Calu3 (cell line): ENCODE measurements around the gene KDM2A. TPM values are rescaled to one million over a fixed set of nuclear protein-coding genes. Genes with fewer than 3 reads are reported as not detected.

Experiments used
- BruUV-seq: library from RNA; stranded (reverse); fragments of 400-500 nt; replicated peaks from 2 replicates; lab custom pipeline; 2021; lab: Mats Ljungman, UMichigan
- CTCF ChIA-PET: fragments of 300-600 bp; sonication (Branson Sonifier 250); formaldehyde crosslinking; loops from one replicate; lab custom pipeline; 2022; ENCODE audit warnings: antibody characterized with exemption; lab: Charles Lee
- DNase-seq: peaks from one replicate; pipeline ENCODE4 v3.0.0; 2022
- H3K27ac Mint-ChIP-seq: one replicate; pipeline ENCODE4 v1.8.0; 2022; ENCODE audit warnings: mixed read lengths; ENCODE audit not compliant: unreplicated experiment
- H3K27me3 Mint-ChIP-seq: one replicate; pipeline ENCODE4 v1.8.0; 2022; ENCODE audit warnings: mixed read lengths; ENCODE audit not compliant: unreplicated experiment
- H3K36me3 Mint-ChIP-seq: one replicate; pipeline ENCODE4 v1.8.0; 2022; ENCODE audit warnings: mild to moderate bottlenecking, moderate library complexity, mixed read lengths; ENCODE audit not compliant: insufficient read depth, unreplicated experiment
- H3K4me1 Mint-ChIP-seq: one replicate; pipeline ENCODE4 v1.8.0; 2022; ENCODE audit warnings: mild to moderate bottlenecking, low read depth, mixed read lengths; ENCODE audit not compliant: unreplicated experiment
- H3K4me3 Mint-ChIP-seq: one replicate; pipeline ENCODE4 v1.8.0; 2022; ENCODE audit warnings: mild to moderate bottlenecking, low read depth, moderate library complexity, mixed read lengths; ENCODE audit not compliant: unreplicated experiment
- H3K9me3 Mint-ChIP-seq: one replicate; pipeline ENCODE4 v1.8.0; 2022; ENCODE audit warnings: low read depth, mixed read lengths; ENCODE audit not compliant: unreplicated experiment
- CTCF ChIP-seq: fragments of 200-600 bp; IDR thresholded peaks from one replicate; pipeline ENCODE4 v1.8.0; 2022; ENCODE audit warnings: antibody characterized with exemption; ENCODE audit not compliant: unreplicated experiment
- intact Hi-C: fragments of 100-400 bp; cut with micrococcal nuclease; formaldehyde crosslinking; loops from one replicate; pipeline ENCODE4 v1.10.0; 2022; ENCODE audit not compliant: unreplicated experiment
- total RNA-seq: library from RNA; stranded (reverse); gene quantifications from 2 replicates; pipeline ENCODE4 v1.2.3, GENCODE V29; 2022

Gene KDM2A
- total RNA-seq, 1 experiment from 2014 or later: 73.2 TPM

- Mint-ChIP-seq H3K4me1 (no peaks in the 10 kb centered on the region), H3K4me3 (no peak overlapping the region), H3K27me3 (no peaks in the 10 kb centered on the region), H3K27ac (no peak overlapping the region), H3K36me3 (peaks cover 54% of the 10 kb centered on the region), H3K9me3 (no peaks in the 10 kb centered on the region)
- DNase-seq: no peak
- TF ChIP-seq CTCF: no peak
- CTCF ChIA-PET: no interaction called here
- no TSS peak for BruUV-seq
- intact Hi-C loops: no loop called here
Measured at GRCh38 chr11:67278135-67278938, 159.3 kb downstream of the KDM2A start.

DNA sequence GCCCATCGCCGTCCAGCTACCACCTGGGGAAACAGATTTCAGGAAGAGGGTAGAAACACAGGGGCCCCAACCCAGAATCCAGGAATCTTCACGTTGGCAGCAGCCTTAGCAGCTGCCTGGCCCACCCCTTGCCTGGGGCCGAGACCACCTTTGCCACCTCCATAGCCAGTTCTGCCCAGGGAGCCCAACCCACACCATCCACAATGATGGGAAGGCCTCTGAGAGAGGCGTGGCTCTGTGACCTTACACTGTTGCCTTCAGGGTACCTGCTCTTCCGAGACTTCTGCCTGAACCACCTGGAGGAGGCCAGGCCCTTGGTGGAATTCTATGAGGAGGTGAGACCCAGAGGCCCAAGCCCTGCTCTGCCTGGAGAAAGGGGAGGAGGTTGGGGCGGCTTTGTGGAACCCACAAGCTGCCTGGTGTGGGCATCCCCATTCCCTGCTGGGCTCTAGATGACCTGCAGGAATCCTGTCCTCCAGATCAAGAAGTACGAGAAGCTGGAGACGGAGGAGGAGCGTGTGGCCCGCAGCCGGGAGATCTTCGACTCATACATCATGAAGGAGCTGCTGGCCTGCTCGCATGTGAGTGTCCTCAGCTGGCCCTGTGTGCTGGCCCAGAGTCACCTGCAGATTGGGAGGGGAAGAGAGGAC lies 160.0 kb downstream of the KDM2A start:
- Mint-ChIP-seq H3K9me3 (no peaks in the 10 kb centered on the region), H3K4me3 (no peak overlapping the region), H3K27ac (no peak overlapping the region), H3K36me3 (peaks cover 54% of the 10 kb centered on the region), H3K4me1 (no peaks in the 10 kb centered on the region), H3K27me3 (no peaks in the 10 kb centered on the region)
- no TSS peak for BruUV-seq
- DNase-seq: no peak
- TF ChIP-seq CTCF: no peak
- CTCF ChIA-PET: no interaction called here
- intact Hi-C loops: no loop called here

DNA sequence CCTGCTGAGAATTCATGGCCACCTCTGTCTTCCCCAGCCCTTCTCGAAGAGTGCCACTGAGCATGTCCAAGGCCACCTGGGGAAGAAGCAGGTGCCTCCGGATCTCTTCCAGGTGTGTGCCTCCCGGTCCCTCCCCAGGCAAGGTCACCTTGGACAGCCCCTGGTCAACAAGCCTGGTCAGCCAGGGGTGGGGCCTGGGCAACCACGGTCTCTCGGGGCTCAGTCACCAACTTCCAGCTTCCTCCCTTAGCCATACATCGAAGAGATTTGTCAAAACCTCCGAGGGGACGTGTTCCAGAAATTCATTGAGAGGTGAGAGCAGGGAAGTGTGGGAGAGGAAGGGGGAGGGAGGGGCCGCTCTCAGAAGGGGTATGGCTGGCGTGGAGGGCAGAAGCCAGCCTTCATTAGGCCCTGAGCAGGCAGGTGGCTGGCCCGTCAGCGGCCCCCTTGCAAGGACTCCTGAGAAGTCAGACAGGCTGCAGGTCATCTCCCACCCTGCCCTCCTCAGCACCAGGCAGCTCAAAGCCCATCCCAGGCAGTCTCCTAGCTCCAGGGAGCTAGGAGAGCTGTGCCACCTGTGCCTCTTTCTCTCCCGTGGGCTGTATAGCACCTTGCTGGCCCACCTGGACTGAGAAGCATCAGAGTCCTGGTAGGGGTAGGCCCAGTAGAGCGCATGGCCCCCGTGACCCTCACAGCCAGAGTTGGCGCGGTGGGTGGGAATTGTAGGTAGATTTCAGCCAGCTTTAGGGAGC lies 160.7 kb downstream of the KDM2A start:
- no peaks in the 10 kb centered on the region for H3K27me3 Mint-ChIP-seq
- no peaks in the 10 kb centered on the region for H3K9me3 Mint-ChIP-seq
- intact Hi-C loops: no loop called here
- H3K36me3 Mint-ChIP-seq: peaks cover 54% of the 10 kb centered on the region
- CTCF ChIA-PET: no interaction called here
- DNase-seq: no peak
- no peaks in the 10 kb centered on the region for H3K4me1 Mint-ChIP-seq
- TF ChIP-seq CTCF: no peak
- no peak overlapping the region for H3K4me3 Mint-ChIP-seq
- BruUV-seq: no TSS peak
- no peak overlapping the region for H3K27ac Mint-ChIP-seq

- Mint-ChIP-seq H3K4me1 (no peaks in the 10 kb centered on the region), H3K27me3 (no peaks in the 10 kb centered on the region), H3K27ac (no peak overlapping the region), H3K9me3 (no peaks in the 10 kb centered on the region), H3K4me3 (no peak overlapping the region), H3K36me3 (peaks cover 56% of the 10 kb centered on the region)
- DNase-seq: no peak
- TF ChIP-seq CTCF: no peak
- no TSS peak for BruUV-seq
- CTCF ChIA-PET: no interaction called here
- intact Hi-C loops: no loop called here
Measured at GRCh38 chr11:67280341-67280787, 161.3 kb downstream of the KDM2A start.
